Raji (cell line): Measurements from ENCODE around the gene CMTR2.

Experiments
- POLR2A ChIP-seq: IDR thresholded peaks from 2 replicates; pipeline ENCODE4 v1.6.1; 2011; ENCODE audit warnings: low read depth, low read length, control low read depth; ENCODE audit not compliant: insufficient read depth

The CMTR2 gene

DNA sequence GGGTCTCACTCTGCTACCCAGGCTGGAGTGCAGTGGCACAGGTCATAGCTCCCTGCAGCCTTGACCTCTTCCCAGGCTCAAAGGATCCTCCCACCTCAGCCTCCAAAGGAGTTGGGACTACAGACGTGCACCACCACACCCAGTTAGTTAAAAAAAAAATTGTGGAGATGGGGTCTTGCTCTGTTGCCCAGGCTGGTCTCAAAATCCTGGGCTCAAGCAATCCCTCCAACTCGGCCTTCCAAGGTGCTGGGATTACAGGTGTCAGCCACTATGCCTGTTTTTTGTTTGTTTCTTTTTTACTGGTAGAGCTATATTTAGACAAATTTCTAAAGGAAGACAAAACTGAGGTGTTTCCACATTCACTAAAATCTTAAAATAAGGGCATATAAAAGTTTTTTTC lies 1.7 kb downstream of the CMTR2 start:
- TF ChIP-seq POLR2A = no peak

- no peak for TF ChIP-seq POLR2A
These were observed 5.6 kb downstream of the CMTR2 start for GRCh38 chr16:71283612-71284011.

GRCh38 chr16:71282943-71283342 lies 6.3 kb downstream of the CMTR2 start:
- TF ChIP-seq POLR2A = no peak

DNA sequence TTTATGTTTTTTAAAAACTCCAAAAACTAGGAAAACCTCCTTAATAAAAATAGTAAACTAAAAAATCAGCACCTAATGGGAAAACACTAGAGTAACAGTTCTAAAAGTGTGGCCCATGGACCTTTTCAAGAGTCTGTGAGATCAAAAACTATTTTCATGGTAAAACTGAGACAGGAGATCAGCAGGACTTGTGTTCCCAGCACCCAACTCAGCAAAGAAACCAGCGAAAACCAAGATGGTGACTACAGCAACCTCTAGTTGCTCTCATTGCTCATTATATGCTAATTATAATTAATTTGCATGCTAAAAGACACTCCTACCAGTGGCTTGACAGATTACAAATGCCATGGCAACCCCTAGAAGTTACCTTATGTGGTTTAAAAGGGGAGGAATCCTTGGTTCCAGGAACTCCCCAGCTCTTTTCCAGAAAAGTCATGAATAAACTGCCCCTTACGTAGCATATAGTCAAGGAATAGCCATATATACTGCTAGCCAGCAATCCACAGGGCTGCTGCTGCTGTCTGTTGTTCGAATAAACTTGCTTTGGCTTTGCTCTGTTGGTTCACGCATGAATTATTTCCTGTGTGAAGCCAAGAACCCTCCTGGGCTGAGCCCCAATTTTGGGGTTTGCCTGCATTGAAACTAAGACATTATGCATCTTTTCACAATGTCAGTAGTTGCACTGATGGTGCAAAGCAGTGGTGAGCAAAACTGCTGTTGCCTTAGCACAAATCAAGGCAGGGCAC lies 12.4 kb downstream of the CMTR2 start:
- no peak for TF ChIP-seq POLR2A

GRCh38 chr16:71273384-71273783 lies 15.8 kb downstream of the CMTR2 start:
- no peak for TF ChIP-seq POLR2A

DNA sequence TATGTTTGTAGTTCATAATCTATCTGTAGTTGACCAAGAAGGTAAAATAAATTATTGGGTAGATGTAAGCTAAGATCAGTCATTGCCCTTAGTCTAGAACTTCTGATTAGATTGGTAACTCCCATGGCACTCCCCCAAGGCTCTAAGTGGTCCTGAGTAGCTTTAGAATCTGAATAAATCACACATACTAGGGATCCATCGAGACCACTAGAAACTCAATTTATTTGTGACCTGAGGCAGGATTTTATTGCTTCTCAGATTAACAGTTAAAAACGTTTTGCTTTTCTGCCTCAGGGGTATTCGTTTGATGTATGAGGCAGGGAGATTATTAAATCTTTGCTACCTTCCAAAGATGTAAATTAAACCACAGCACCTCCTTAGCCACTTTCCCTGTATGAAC lies 24.9 kb downstream of the CMTR2 start:
- TF ChIP-seq POLR2A = no peak

GRCh38 chr16:71263582-71263981 lies 25.6 kb downstream of the CMTR2 start:
- no peak for TF ChIP-seq POLR2A

DNA sequence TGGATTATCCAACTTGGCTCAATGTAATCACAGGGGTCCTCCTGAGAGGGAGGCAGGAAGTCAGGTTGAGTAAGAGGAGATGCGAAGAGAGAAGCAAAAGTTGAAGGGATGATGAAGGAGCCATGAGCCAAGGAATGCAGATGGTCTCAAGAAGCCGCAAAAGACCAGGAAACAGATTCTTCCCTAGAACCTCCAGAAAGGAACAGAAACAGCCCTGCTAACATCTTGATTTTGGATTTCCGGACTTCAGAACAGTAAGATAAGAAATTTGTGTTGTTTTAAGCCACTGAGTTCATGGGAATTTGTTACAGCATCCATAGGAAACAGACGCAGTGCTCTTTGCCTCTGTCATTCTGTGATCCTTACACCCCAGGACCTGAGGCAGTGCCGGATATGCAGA lies 26.8 kb downstream of the CMTR2 start:
- TF ChIP-seq POLR2A = no peak

- no peak for TF ChIP-seq POLR2A
These were observed 28.2 kb downstream of the CMTR2 start for GRCh38 chr16:71260995-71261394.

- no peak for TF ChIP-seq POLR2A
These were observed 30.1 kb downstream of the CMTR2 start for GRCh38 chr16:71259086-71259485.

- no peak for TF ChIP-seq POLR2A
These were observed 30.8 kb downstream of the CMTR2 start for GRCh38 chr16:71258372-71258771.

DNA sequence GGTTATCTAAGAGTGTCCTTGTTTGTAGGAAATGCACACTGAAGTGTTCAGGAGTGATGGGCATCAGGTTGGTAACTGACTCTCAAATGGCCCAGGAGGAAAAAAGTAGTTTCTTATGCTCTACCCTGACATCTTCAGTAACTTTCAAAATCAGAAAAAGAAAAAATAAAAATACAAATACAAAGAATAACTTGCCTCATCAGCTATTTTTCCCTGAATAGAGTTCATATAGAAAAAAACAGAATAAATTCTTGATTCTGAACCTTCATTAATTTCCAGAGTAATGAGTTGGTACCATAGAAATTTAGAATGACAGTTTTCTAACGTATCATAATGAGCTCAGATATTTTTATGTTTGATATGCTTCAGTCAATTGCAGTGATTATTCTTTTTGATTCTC lies 31.4 kb downstream of the CMTR2 start:
- TF ChIP-seq POLR2A = no peak

GRCh38 chr16:71255721-71256120 lies 33.5 kb downstream of the CMTR2 start:
- no peak for TF ChIP-seq POLR2A

DNA sequence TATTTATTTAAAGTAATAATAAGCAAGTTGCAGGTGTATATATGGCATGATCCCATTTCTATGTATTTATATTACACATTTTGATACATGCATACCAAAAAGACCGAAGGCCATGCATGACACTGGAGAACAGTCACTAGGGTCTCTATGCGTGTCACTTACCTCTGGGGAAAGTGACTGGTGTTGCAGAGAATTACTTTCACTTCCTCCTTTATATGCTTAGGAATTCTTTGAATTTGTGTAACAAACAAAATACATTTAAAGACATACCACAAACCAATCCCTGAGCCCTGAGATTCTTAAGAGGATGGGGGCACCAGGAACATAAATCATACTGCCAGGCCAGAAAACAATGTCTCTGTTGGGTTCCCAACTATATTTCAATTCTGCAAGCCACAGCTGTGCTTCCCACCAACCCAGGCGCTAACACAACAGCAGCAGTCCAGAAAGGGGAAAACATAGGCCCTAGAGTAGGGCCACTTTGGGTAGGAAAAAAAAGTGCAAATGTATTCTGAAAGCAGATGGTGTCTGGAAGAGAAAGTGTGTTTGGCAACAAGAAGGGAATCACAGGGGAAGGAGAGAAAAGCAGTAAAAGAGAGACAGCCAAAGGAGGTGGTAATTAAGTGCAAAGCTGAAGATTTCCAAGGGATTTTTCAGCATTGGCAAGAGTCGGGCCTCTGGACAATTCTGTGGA lies 34.2 kb downstream of the CMTR2 start:
- TF ChIP-seq POLR2A = no peak

- TF ChIP-seq POLR2A = no peak
These were observed 38.6 kb downstream of the CMTR2 start for GRCh38 chr16:71250461-71251235.

DNA sequence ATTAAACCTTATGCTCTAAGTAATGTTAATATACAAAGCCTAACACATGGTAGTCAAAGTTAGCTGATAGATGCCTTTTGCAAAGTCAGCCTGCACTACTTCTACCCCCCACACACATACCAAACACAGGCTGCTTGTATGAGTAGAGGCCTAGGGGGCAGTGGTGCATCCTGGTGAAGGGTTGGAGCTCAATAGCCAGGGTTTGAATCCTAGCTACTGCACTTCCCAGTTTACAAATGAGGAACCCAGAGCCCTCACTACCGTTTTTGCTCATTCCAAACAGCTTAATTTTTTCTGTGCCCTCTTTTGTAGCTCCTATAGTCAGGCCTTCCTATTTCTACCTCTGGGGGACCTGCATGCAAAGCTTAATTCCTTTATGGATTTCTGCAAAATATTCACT lies 39.8 kb downstream of the CMTR2 start:
- TF ChIP-seq POLR2A = no peak
